ENCODE measurements around the gene XRN1. TPM values are rescaled to one million over a fixed set of nuclear protein-coding genes. Genes with fewer than 3 reads are reported as not detected.
"Not testable (repeated sequence)": the region's sequence is repeated elsewhere in the genome, so short reads cannot be mapped to it uniquely, and the experiment has no call there.

XRN1 gene
- total RNA-seq, 2 experiments from 2014 or later, result 85.7 to 97.6 TPM

DNA sequence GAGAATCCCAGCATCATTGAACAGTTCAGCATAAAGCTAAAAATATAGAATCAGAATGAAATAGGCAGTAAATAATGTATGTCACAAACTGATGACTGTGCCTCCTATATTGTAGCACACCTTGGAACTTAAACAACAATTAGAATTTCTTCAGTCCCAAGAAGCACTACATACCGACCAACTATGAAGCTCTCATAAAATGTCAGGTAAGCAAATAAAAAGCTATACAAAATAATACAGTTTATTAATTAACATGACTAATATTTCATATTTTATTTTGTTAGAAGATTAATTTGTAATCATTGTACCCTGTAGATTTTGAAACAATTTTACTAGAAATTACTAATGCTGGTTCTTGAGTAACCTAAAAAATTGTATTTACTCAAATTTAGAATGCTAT is 137.4 kb downstream of the XRN1 start:
- Histone ChIP-seq H3K27ac (ENCODE audit: low read depth in 1 of 2, low read length in 2 of 2) (no peak overlapping the region), H3K9me3 (ENCODE audit: control insufficient read depth in 1 of 2, insufficient read depth in 1 of 2, low read length in 2 of 2) (no peaks in the 10 kb centered on the region), H3K4me1 (ENCODE audit: insufficient read depth, low read length) (no peaks in the 10 kb centered on the region), H3K4me3 (ENCODE audit: low read length) (no peak overlapping the region), H3K27me3 (ENCODE audit: control insufficient read depth in 1 of 2, insufficient read depth in 2 of 2, low read length in 2 of 2) (no peaks in the 10 kb centered on the region), H3K36me3 (ENCODE audit: insufficient read depth, low read length) (peaks cover 51% of the 10 kb centered on the region)
- ChIA-PET CTCF (no interaction called here), POLR2A (no interaction called here)
- no peak overlapping the region for H3K4me3 Mint-ChIP-seq
- H3K4me1 Mint-ChIP-seq (ENCODE audit: low read depth), result no peaks in the 10 kb centered on the region
- TF ChIP-seq, protein P1, sequence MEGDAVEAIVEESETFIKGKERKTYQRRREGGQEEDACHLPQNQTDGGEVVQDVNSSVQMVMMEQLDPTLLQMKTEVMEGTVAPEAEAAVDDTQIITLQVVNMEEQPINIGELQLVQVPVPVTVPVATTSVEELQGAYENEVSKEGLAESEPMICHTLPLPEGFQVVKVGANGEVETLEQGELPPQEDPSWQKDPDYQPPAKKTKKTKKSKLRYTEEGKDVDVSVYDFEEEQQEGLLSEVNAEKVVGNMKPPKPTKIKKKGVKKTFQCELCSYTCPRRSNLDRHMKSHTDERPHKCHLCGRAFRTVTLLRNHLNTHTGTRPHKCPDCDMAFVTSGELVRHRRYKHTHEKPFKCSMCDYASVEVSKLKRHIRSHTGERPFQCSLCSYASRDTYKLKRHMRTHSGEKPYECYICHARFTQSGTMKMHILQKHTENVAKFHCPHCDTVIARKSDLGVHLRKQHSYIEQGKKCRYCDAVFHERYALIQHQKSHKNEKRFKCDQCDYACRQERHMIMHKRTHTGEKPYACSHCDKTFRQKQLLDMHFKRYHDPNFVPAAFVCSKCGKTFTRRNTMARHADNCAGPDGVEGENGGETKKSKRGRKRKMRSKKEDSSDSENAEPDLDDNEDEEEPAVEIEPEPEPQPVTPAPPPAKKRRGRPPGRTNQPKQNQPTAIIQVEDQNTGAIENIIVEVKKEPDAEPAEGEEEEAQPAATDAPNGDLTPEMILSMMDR (IDR thresholded peaks at IDR 0.05), result no peak
- ATAC-seq (ENCODE audit: poor library complexity) (no peak), DNase-seq (no peak)
- H3K36me3 Mint-ChIP-seq (ENCODE audit: low read depth), result peaks cover 84% of the 10 kb centered on the region
- no peaks in the 10 kb centered on the region for H3K27me3 Mint-ChIP-seq
- H3K9me3 Mint-ChIP-seq, result no peaks in the 10 kb centered on the region
- H3K27ac Mint-ChIP-seq, result no peak overlapping the region
- intact Hi-C loops (cut with DNase I, micrococcal nuclease), result no loop called here

DNA sequence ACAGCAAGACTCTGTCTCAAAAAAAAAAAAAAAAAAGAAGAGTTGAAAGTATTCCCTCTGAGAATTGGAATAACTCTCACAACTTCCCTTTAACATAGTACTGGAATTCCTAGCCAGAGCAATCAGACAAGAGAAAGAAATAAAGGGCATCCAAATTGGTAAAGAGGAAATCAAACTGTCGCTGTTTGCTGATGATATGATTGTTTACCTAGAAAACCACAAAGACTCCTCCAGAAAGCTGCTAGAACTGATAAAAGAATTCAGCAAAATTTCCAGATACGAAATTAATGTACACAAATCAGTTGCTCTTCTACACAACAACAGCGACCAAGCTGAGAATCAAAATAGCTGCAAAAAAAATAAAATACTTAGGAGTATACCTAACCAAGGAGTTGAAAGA is 145.0 kb downstream of the XRN1 start:
- H3K4me3 Mint-ChIP-seq; POLR2A ChIA-PET; H3K4me1 ChIP-seq (ENCODE audit: insufficient read depth, low read length); DNase-seq; ATAC-seq (ENCODE audit: poor library complexity); H3K27ac Mint-ChIP-seq; CTCF ChIA-PET; H3K36me3 ChIP-seq (ENCODE audit: insufficient read depth, low read length); H3K4me1 Mint-ChIP-seq (ENCODE audit: low read depth); H3K4me3 ChIP-seq (ENCODE audit: low read length); H3K27me3 ChIP-seq (ENCODE audit: control insufficient read depth in 1 of 2, insufficient read depth in 2 of 2, low read length in 2 of 2); intact Hi-C loops (cut with DNase I, micrococcal nuclease); H3K27me3 Mint-ChIP-seq; H3K27ac ChIP-seq (ENCODE audit: low read depth in 1 of 2, low read length in 2 of 2): not testable (repeated sequence)
- peaks cover 4 to 12% of the 10 kb centered on the region in 2 experiments for H3K9me3 ChIP-seq (ENCODE audit: control insufficient read depth in 1 of 2, insufficient read depth in 1 of 2, low read length in 2 of 2)
- H3K36me3 Mint-ChIP-seq (ENCODE audit: low read depth), result peaks cover 79% of the 10 kb centered on the region
- H3K9me3 Mint-ChIP-seq, result peaks cover 14% of the 10 kb centered on the region

- Mint-ChIP-seq H3K27me3 (no peaks in the 10 kb centered on the region), H3K27ac (no peak overlapping the region), H3K4me3 (no peak overlapping the region), H3K4me1 (ENCODE audit: low read depth) (no peaks in the 10 kb centered on the region), H3K36me3 (ENCODE audit: low read depth) (peaks cover 37% of the 10 kb centered on the region), H3K9me3 (peaks cover 7% of the 10 kb centered on the region)
- DNase-seq (no peak), ATAC-seq (ENCODE audit: poor library complexity) (no peak)
- Histone ChIP-seq H3K36me3 (ENCODE audit: insufficient read depth, low read length) (no peaks in the 10 kb centered on the region), H3K27me3 (ENCODE audit: control insufficient read depth in 1 of 2, insufficient read depth in 2 of 2, low read length in 2 of 2) (no peaks in the 10 kb centered on the region), H3K4me3 (ENCODE audit: low read length) (no peak overlapping the region), H3K27ac (ENCODE audit: low read depth in 1 of 2, low read length in 2 of 2) (no peak overlapping the region), H3K9me3 (ENCODE audit: control insufficient read depth in 1 of 2, insufficient read depth in 1 of 2, low read length in 2 of 2) (peaks cover 4 to 6% of the 10 kb centered on the region in 2 experiments), H3K4me1 (ENCODE audit: insufficient read depth, low read length) (no peaks in the 10 kb centered on the region)
- intact Hi-C loops (cut with DNase I, micrococcal nuclease), result no loop called here
- ChIA-PET POLR2A (no interaction called here), CTCF (interaction anchor here (0.6 kb wide), 1 partner anchor 705 kb away, joined by 3 read pairs; no protein-coding TSS in a partner anchor)
- TF ChIP-seq, protein P1 (IDR thresholded peaks at IDR 0.05), result no peak
Observed at GRCh38 chr3:142298626-142299025, 149.2 kb downstream of the XRN1 start.

GRCh38 chr3:142296507-142296906 is 151.3 kb downstream of the XRN1 start:
- no peaks in the 10 kb centered on the region for H3K9me3 Mint-ChIP-seq
- H3K4me1 ChIP-seq (ENCODE audit: insufficient read depth, low read length), result no peaks in the 10 kb centered on the region
- no peak overlapping the region for H3K4me3 Mint-ChIP-seq
- H3K27ac Mint-ChIP-seq, result no peak overlapping the region
- H3K36me3 Mint-ChIP-seq (ENCODE audit: low read depth), result peaks cover 16% of the 10 kb centered on the region
- H3K27me3 ChIP-seq (ENCODE audit: control insufficient read depth in 1 of 2, insufficient read depth in 2 of 2, low read length in 2 of 2), result no peaks in the 10 kb centered on the region
- CTCF ChIA-PET, result interaction anchor here (0.9 kb wide), 1 partner anchor 37 kb away, joined by 3 read pairs; no protein-coding TSS in a partner anchor
- ATAC-seq (ENCODE audit: poor library complexity) (no peak), DNase-seq (no peak)
- H3K27me3 Mint-ChIP-seq, result no peaks in the 10 kb centered on the region
- no peaks in the 10 kb centered on the region for H3K9me3 ChIP-seq (ENCODE audit: control insufficient read depth in 1 of 2, insufficient read depth in 1 of 2, low read length in 2 of 2)
- H3K4me1 Mint-ChIP-seq (ENCODE audit: low read depth), result no peaks in the 10 kb centered on the region
- H3K27ac ChIP-seq (ENCODE audit: low read depth in 1 of 2, low read length in 2 of 2), result no peak overlapping the region
- POLR2A ChIA-PET, result interaction anchor here (0.9 kb wide), 1 partner anchor 11 kb away, joined by 3 read pairs; no protein-coding TSS in a partner anchor
- H3K36me3 ChIP-seq (ENCODE audit: insufficient read depth, low read length), result no peaks in the 10 kb centered on the region
- intact Hi-C loops (cut with DNase I, micrococcal nuclease), result no loop called here
- H3K4me3 ChIP-seq (ENCODE audit: low read length), result no peak overlapping the region
- TF ChIP-seq, protein P1 (IDR thresholded peaks at IDR 0.05), result no peak
